HG02759 (cell line): ENCODE data around the gene JPT2.

Experiments used
- ATAC-seq: cut with Tn5 transposase; IDR thresholded peaks from one replicate; pipeline ENCODE4 v1.9.1; 2021; ENCODE audit warnings: mild to moderate bottlenecking, moderate library complexity; ENCODE audit not compliant: unreplicated experiment

JPT2 gene

GRCh38 chr16:1749152-1750117, 71.4 kb downstream of the JPT2 start:
- no peak for ATAC-seq
